HG02610 (cell line): Measurements from ENCODE around the gene NGEF.
A peak's percentile ranks its signal among the peaks of the same experiment; 100 is the strongest.
"Not testable (repeated sequence)": the region's sequence is repeated elsewhere in the genome, so short reads cannot be mapped to it uniquely, and the experiment has no call there.

Experiments used
- ATAC-seq: cut with Tn5 transposase; IDR thresholded peaks from one replicate; pipeline ENCODE4 v1.9.1; 2021; ENCODE audit warnings: mild to moderate bottlenecking, moderate library complexity; ENCODE audit not compliant: unreplicated experiment

NGEF gene

GRCh38 chr2:233013027-233013461 lies at the start of gene NGEF:
Gene NGEF, minus strand, starts transcription at chr2:233013256. Its CDS starts 38,366 bp downstream, at chr2:232974890.
- no peak for ATAC-seq

GRCh38 chr2:233062451-233062850 lies 49.4 kb upstream of the NGEF start:
- no peak for ATAC-seq

GRCh38 chr2:233061591-233062450 lies 48.8 kb upstream of the NGEF start:
- peak; percentile 32 for ATAC-seq

- peak; percentile 17 for ATAC-seq
Measured at GRCh38 chr2:233060980-233061590, 48.0 kb upstream of the NGEF start.

- ATAC-seq = peak; percentile 0
Measured at GRCh38 chr2:233060501-233060979, 47.5 kb upstream of the NGEF start.

GRCh38 chr2:233059797-233060500 lies 46.9 kb upstream of the NGEF start, which contains the start of gene INPP5D:
Gene INPP5D, plus strand, starts transcription at chr2:233060342. Its CDS starts 137 bp downstream, at chr2:233060479.
- peak; percentile 38 for ATAC-seq

- ATAC-seq = no peak
Measured at GRCh38 chr2:233059547-233059796, 46.4 kb upstream of the NGEF start.

GRCh38 chr2:233058717-233059546 lies 45.9 kb upstream of the NGEF start:
- no peak for ATAC-seq

- ATAC-seq = no peak
Measured at GRCh38 chr2:233056961-233057605, 44.0 kb upstream of the NGEF start.

- ATAC-seq = no peak
Measured at GRCh38 chr2:233055362-233055761, 42.3 kb upstream of the NGEF start.

- ATAC-seq = no peak
Measured at GRCh38 chr2:233053928-233054784, 41.1 kb upstream of the NGEF start.

- ATAC-seq = not testable (repeated sequence)
Measured at GRCh38 chr2:233052517-233052916, 39.5 kb upstream of the NGEF start.

- no peak for ATAC-seq
Measured at GRCh38 chr2:233051241-233052149, 38.4 kb upstream of the NGEF start.

- no peak for ATAC-seq
Measured at GRCh38 chr2:233049194-233049761, 36.2 kb upstream of the NGEF start.

GRCh38 chr2:233048569-233049193 lies 35.6 kb upstream of the NGEF start:
- no peak for ATAC-seq

GRCh38 chr2:233047667-233048066 lies 34.6 kb upstream of the NGEF start:
- no peak for ATAC-seq

GRCh38 chr2:233047206-233047605 lies 34.1 kb upstream of the NGEF start:
- no peak for ATAC-seq
